D721Med (cell line): ENCODE measurements around the gene SUFU.
"Not testable (repeated sequence)": the region's sequence is repeated elsewhere in the genome, so short reads cannot be mapped to it uniquely, and the experiment has no call there.

Experiments used
- DNase-seq: peaks from one replicate; pipeline ENCODE4 v3.0.0; 2011; ENCODE audit warnings: low spot score; ENCODE audit not compliant: insufficient read length
- FAIRE-seq: peaks from 2 replicates; lab custom pipeline; 2011; peaks lifted over from hg19 to GRCh38; lab: Jason Lieb, UNC
- TF ChIP-seq, protein P1 (sequence below): IDR thresholded peaks from 2 replicates; pipeline ENCODE4 v1.5.1; 2012; ENCODE audit warnings: mild to moderate bottlenecking, control low read depth; ENCODE audit not compliant: insufficient read depth; ENCODE audit errors: missing control alignments

Gene SUFU

DNA sequence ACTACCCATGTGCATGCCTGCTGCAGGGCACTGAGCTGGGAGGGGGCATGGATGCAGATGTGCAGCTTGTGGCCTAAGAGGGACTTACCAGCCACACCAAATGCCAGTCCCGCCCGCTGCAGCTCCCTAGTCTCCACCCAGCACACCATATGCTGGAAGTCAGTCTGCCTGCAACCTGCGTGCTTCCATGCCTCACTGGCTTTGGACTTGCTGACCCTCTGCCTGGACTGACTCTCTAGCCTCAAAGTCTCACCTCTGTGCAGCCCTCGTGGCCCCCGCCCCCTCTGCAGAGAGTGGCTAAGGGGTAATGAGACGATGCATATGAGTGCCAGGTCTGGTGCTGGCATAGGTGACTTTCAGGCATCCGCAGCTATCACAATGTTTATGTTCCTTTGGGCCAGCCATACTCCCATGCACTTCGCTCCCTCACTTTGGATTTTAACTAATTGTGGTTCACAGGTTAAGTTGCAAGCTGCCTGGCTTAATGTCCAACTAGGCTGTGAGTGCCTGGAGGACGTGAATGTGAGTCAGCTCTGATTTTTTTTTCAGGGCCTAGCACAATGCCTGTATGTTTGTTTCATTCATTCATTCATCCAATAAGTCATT is 162.2 kb downstream of the SUFU start:
- TF ChIP-seq, protein P1, sequence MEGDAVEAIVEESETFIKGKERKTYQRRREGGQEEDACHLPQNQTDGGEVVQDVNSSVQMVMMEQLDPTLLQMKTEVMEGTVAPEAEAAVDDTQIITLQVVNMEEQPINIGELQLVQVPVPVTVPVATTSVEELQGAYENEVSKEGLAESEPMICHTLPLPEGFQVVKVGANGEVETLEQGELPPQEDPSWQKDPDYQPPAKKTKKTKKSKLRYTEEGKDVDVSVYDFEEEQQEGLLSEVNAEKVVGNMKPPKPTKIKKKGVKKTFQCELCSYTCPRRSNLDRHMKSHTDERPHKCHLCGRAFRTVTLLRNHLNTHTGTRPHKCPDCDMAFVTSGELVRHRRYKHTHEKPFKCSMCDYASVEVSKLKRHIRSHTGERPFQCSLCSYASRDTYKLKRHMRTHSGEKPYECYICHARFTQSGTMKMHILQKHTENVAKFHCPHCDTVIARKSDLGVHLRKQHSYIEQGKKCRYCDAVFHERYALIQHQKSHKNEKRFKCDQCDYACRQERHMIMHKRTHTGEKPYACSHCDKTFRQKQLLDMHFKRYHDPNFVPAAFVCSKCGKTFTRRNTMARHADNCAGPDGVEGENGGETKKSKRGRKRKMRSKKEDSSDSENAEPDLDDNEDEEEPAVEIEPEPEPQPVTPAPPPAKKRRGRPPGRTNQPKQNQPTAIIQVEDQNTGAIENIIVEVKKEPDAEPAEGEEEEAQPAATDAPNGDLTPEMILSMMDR, result no peak
- DNase-seq (no peak), FAIRE-seq (no peak)

DNA sequence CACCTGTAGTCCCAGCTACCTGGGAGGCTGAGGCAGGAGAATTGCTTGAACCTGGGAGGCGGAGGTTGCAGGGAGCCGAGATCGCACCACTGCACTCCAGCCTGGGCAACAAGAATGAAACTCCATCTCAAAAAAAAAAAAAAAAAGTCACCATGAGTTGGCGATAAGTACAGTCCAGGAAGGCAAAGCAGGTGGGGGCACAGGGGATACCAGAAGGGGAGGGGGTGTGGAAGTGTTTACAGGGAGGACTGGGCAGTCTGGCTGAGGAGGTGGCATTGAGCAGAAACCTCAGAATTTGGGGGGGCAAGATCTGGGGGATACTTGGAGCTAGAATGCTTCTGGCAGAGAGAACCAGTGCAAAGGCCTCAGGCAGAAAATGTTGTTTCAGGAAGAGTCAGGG is 163.6 kb downstream of the SUFU start:
- DNase-seq, FAIRE-seq: not testable (repeated sequence)

DNA sequence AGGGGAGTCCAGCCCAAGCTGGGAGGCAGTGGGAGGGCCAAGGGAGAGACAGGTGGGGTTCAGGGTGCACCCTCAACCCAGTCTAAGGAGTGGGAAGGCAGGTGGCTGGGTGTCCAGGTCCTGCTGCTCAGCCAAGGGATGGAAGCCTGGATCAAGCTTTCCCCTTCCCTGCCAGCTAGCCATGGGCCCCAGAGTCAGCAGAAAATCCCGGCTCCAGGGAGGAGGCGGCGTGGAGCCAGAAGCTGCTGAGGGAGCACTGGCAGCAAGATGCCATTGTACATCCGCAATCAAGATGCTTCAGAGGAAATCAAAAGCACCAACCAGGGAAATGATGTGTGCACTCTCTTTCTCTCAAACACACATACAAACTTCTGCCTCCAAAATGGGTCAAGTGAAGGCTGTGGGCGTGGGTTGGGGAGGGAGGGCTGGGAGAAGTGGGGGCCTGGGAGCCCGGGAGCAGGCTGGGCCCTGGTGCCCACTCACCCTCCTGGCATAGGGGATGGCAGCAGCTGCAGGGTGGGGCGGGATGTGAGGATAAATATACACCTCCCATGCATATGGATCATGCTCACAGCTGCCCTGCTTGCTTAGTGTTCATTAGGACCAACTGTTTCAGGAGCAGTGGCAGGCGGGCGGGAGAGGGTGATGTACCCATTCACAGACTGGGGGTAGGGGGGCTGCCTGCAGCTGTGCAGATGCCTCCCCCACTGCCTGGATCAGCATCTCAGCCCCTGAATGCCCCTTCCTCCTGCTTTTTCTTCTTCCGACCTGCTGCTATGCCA is 164.7 kb downstream of the SUFU start:
- TF ChIP-seq, protein P1, result no peak
- FAIRE-seq (no peak), DNase-seq (no peak)

DNA sequence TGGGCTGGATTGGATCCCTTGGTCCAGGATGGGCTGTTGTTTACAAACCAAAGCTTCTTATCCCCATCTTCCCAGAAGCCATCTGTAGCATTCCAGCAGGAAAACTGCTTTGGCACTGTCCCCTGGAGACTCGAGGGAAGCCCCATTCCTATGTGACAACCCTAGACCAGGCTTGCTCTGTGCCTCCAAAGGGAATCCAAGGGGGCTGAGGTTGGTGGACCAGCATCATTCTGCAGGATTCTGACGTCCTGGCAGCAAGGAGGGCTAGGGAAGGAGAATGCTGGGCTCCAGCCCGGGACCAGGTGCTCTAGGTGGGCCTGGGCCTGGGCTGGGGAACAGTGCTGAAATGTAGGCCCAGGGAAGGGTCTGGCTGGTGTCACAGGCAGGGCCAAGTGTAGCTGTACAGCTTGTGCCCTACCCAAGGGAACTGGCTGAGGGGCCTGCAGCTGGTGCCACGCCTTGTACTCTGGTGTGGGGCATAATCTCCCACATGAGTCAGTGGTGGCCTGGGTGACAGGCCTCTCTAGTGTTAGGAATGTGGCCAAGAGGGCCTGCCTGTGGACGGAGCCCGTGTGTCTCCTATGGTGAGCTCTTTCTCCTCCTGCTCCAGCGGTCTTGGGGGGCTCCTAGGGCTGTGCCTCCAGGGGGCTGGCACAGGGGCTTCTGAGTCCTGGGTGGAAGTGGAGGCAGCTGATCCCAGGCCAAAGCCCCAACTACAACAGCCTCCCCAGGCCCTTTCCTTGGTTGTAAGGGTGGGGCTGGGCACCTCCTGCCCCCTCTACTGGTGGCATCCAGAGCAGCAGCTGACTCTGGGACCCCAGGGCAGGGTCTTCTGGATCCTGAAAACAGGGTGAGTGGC is 165.7 kb downstream of the SUFU start:
- TF ChIP-seq, protein P1, result peak; percentile 1
- no peak for DNase-seq
- FAIRE-seq, result no peak

DNA sequence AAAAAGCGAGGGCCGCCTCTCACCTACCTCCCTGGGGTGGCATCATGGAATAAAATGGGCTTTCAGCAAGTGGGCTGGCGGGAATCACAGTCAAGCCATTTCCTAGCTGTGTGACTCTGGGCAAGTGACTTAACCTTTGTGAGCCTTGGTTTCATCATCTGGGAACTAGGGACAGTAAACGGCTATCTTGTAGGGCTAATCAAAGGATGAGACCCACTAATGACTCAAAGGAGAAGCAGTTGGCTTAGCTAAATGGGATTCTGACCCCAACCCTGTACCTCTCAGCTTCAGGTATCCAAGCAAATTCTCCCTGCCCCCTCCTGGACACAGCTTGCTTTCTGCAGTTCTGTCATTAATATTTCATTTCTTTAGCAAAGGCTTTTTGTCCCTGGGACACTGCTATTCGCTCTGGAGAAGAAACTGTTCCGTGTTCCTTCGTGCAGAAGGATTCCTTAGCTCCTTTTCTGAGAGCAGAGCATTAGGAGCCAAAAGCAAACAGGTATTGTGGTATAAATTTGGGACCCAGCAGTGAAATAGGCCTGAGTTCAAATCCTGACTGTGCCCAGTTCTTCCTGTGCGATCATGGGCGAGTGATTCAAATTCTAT is 166.4 kb downstream of the SUFU start:
- TF ChIP-seq, protein P1, result no peak
- no peak for FAIRE-seq
- no peak for DNase-seq

DNA sequence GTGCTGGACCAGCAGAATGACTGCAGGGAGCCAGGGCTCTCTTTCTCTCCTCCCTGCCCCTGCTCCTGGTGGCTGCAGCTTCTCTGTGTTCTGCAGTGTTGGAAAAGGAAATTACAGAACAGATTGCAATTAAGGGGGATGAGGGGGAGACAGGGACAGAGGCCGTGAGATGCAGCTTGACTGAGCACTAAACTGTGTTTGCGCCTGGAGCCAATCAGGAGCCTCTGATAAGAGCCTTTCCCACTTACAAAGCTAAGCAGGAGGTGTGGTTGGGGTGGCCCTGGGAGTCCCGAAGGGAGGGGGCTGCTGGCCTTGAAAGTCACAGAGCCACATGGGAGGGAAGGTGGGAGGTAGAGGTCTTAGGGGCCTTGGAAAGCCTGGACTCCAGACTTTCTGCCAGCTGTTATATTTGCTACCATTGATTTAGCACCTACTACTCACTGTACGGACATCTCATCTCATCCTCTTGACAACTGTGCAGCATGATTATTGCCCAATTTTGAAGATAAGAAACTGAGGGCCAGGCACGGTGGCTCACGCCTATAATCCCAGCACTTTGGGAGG is 167.2 kb downstream of the SUFU start:
- TF ChIP-seq, protein P1, result no peak
- no peak for DNase-seq
- FAIRE-seq, result no peak
